ENCODE data around the gene GPD2. TPM values are rescaled to one million over a fixed set of nuclear protein-coding genes. Genes with fewer than 3 reads are reported as not detected.

The GPD2 gene
- total and polyA plus RNA-seq, 2 of the 8 experiments (the other 6 are each of a cell fraction or from before 2014, with no cell fraction given), result 8.4 to 43.1 TPM

GRCh38 chr2:156630579-156631337, 194.6 kb downstream of the GPD2 start (continued):
- no peak for TF ChIP-seq KDM5A (IDR thresholded peaks at IDR 0.05; ENCODE audit: low read length)
- no peak for TF ChIP-seq ZNF274 (IDR thresholded peaks at IDR 0.05; ENCODE audit: borderline replicate concordance, extremely low read depth, low read length)
- 0 out of 2 replicates have a peak, but pooled peaks have one; percentile 21 for TF ChIP-seq MAX (IDR thresholded peaks at IDR 0.05)
- no peak for TF ChIP-seq RFX5 (IDR thresholded peaks at IDR 0.05; ENCODE audit: borderline replicate concordance, low read depth, low read length)
- no peak for TF ChIP-seq TEAD4 (IDR thresholded peaks at IDR 0.05; ENCODE audit: low read depth, low read length)
- peak in 1 of 2 experiments; percentile 46; a peak in 1 of 3 replicates for TF ChIP-seq EP300 (IDR thresholded peaks at IDR 0.05; ENCODE audit: borderline replicate concordance in 1 of 2, low read depth in 2 of 2, low read length in 2 of 2)
- no peak for TF ChIP-seq CBX5 (IDR thresholded peaks at IDR 0.05; ENCODE audit: low read depth, low read length)
- no peak for TF ChIP-seq RXRA (IDR thresholded peaks at IDR 0.05; ENCODE audit: insufficient read depth, low read depth, low read length)
- no peak for TF ChIP-seq E2F6 (IDR thresholded peaks at IDR 0.05)
- TF ChIP-seq SIX5 (IDR thresholded peaks at IDR 0.05; ENCODE audit: low read depth, low read length), result no peak
- TF ChIP-seq CHD2 (IDR thresholded peaks at IDR 0.05; ENCODE audit: low read length), result no peak; the same call in 1 of the 2 replicates
- peak; percentile 51 to 72; a peak in 2 of 3 replicates for TF ChIP-seq POLR2A (IDR thresholded peaks at IDR 0.05; ENCODE audit: control extremely low read depth in 1 of 2, low read depth in 2 of 2, low read length in 2 of 2)

All from H1 (cell line).